H1 (cell line): ENCODE results near the gene PPP1R14C. TPM values are rescaled to one million over a fixed set of nuclear protein-coding genes. Genes with fewer than 3 reads are reported as not detected.

Experiments used
- CTCF ChIA-PET: fragments of 300-600 bp; sonication (Branson Sonifier 250); formaldehyde crosslinking; loops from one replicate; lab custom pipeline; 2021; ENCODE audit not compliant: partially characterized antibody; lab: Charles Lee
- POLR2A ChIA-PET: fragments of 300-600 bp; sonication (Branson Sonifier 250); formaldehyde crosslinking; loops from one replicate; lab custom pipeline; 2021; ENCODE audit warnings: inconsistent platforms; ENCODE audit not compliant: partially characterized antibody; lab: Charles Lee
- DNase-seq, 2 experiments: peaks; one replicate each; pipeline versions ENCODE4 v3.0.0 to v3.0.0-alpha.2; 2010 to 2022; ENCODE audit warnings: low spot score in 2 of 2, low read depth in 1 of 2, mixed read lengths in 1 of 2
- FAIRE-seq: peaks from 2 replicates; lab custom pipeline; 2011; peaks lifted over from hg19 to GRCh38; lab: Jason Lieb, UNC
- H2AFZ ChIP-seq: 2 replicates; pipeline ENCODE4 v1.8.1; 2012; ENCODE audit warnings: low read length, inconsistent platforms
- H2AK5ac ChIP-seq: 2 replicates; pipeline ENCODE4 v1.6.1; 2013; ENCODE audit warnings: low read depth, low read length
- H2BK120ac ChIP-seq: replicated peaks from 2 replicates; pipeline ENCODE3; 2013; ENCODE audit warnings: low read depth, low read length, inconsistent platforms
- H2BK12ac ChIP-seq: 2 replicates; pipeline ENCODE4 v1.6.1; 2013; ENCODE audit warnings: low read depth, low read length
- H2BK15ac ChIP-seq: 2 replicates; pipeline ENCODE4 v1.6.1; 2013; ENCODE audit warnings: low read length
- H2BK20ac ChIP-seq: 2 replicates; pipeline ENCODE4 v1.6.1; 2013; ENCODE audit warnings: low read length
- H2BK5ac ChIP-seq: 2 replicates; pipeline ENCODE4 v1.6.1; 2013; ENCODE audit warnings: low read depth, low read length
- H3K14ac ChIP-seq: 2 replicates; pipeline ENCODE4 v1.6.1; 2013; ENCODE audit warnings: inconsistent platforms; ENCODE audit not compliant: insufficient read length
- H3K18ac ChIP-seq: 2 replicates; pipeline ENCODE4 v1.6.1; 2013; ENCODE audit warnings: low read length; ENCODE audit errors: extremely low read depth
- H3K23ac ChIP-seq: 2 replicates; pipeline ENCODE4 v1.6.1; 2013; ENCODE audit warnings: inconsistent platforms; ENCODE audit not compliant: insufficient read length
- H3K23me2 ChIP-seq: 2 replicates; pipeline ENCODE4 v1.6.1; 2013; ENCODE audit warnings: low read depth, low read length
- H3K27ac ChIP-seq: 2 replicates; pipeline ENCODE4 v1.6.1; 2011; ENCODE audit warnings: low read depth, low read length, inconsistent platforms
- H3K27me3 ChIP-seq, 4 experiments: replicated peaks in 1 of 4; 1 replicate in 1 of 4; 2 replicates in 3 of 4; pipeline versions ENCODE4 v1.6.1 to v1.8.1; 2011 to 2013; ENCODE audit warnings: low read length in 3 of 4, mild to moderate bottlenecking in 3 of 4, inconsistent platforms in 2 of 4, mixed read lengths in 2 of 4, moderate library complexity in 1 of 4; ENCODE audit not compliant: control insufficient read depth in 3 of 4, insufficient read depth in 3 of 4; ENCODE audit errors: extremely low read depth in 1 of 4
- H3K36me3 ChIP-seq, 4 experiments: 2 replicates each; pipeline versions ENCODE4 v1.6.1 to v1.8.1; 2011 to 2013; ENCODE audit warnings: mild to moderate bottlenecking in 4 of 4, low read length in 3 of 4, moderate library complexity in 2 of 4, control low read depth in 1 of 4, inconsistent platforms in 1 of 4; ENCODE audit not compliant: insufficient read depth in 4 of 4, control insufficient read depth in 2 of 4
- H3K4ac ChIP-seq: replicated peaks from 2 replicates; pipeline ENCODE3; 2013; ENCODE audit warnings: low read length, low read depth, mixed read lengths, inconsistent platforms; ENCODE audit not compliant: insufficient read length
- H3K4me1 ChIP-seq, 4 experiments: replicated peaks in 1 of 4; 1 replicate in 1 of 4; 2 replicates in 3 of 4; pipeline versions ENCODE4 v1.6.1 to v1.8.1; 2011 to 2013; ENCODE audit warnings: low read length in 3 of 4, inconsistent platforms in 2 of 4, mixed read lengths in 1 of 4; ENCODE audit not compliant: insufficient read depth in 4 of 4, control insufficient read depth in 3 of 4
- H3K4me2 ChIP-seq, 2 experiments: 2 replicates each; pipeline versions ENCODE4 v1.6.1 to v1.8.1; 2011 to 2013; ENCODE audit warnings: low read depth in 2 of 2, low read length in 2 of 2, control low read depth in 1 of 2, inconsistent platforms in 1 of 2, mild to moderate bottlenecking in 1 of 2; ENCODE audit not compliant: insufficient read depth in 1 of 2
- H3K4me3 ChIP-seq, 4 experiments: fragments of 200-600, 300-600 bp in 1 of 4; sonication (generic), shearing (Covaris generic), sonication (Bioruptor Twin) in 1 of 4; 2 replicates each; pipeline versions ENCODE4 v1.5.1 to v1.8.1; 2011 to 2016; ENCODE audit warnings: low read length in 4 of 4, low read depth in 3 of 4, control low read depth in 2 of 4, inconsistent platforms in 2 of 4, mild to moderate bottlenecking in 2 of 4, mixed read lengths in 1 of 4, moderate library complexity in 1 of 4; ENCODE audit not compliant: insufficient read depth in 2 of 4; ENCODE audit errors: extremely low read depth in 1 of 4
- H3K56ac ChIP-seq: replicated peaks from 2 replicates; pipeline ENCODE3; 2013; ENCODE audit warnings: low read depth, mild to moderate bottlenecking, mixed read lengths, low read length, inconsistent platforms; ENCODE audit not compliant: insufficient read length
- H3K79me1 ChIP-seq: 2 replicates; pipeline ENCODE4 v1.6.1; 2013; ENCODE audit warnings: low read depth, low read length, control low read depth
- H3K79me2 ChIP-seq, 2 experiments: 2 replicates each; pipeline versions ENCODE4 v1.6.1 to v1.8.1; 2012 to 2013; ENCODE audit warnings: low read length in 2 of 2, mild to moderate bottlenecking in 2 of 2, inconsistent platforms in 1 of 2; ENCODE audit not compliant: insufficient read depth in 2 of 2, control insufficient read depth in 1 of 2
- H3K9ac ChIP-seq, 4 experiments: replicated peaks in 1 of 4; 1 replicate in 1 of 4; 2 replicates in 3 of 4; pipeline versions ENCODE4 v1.6.1 to v1.8.1; 2011 to 2013; ENCODE audit warnings: low read depth in 3 of 4, low read length in 3 of 4, control low read depth in 2 of 4, mild to moderate bottlenecking in 2 of 4, moderate library complexity in 2 of 4, inconsistent platforms in 1 of 4; ENCODE audit errors: extremely low read depth in 1 of 4
- H3K9me3 ChIP-seq, 2 experiments: 2 replicates each; pipeline versions ENCODE4 v1.6.1 to v1.8.1; 2012 to 2013; ENCODE audit warnings: mild to moderate bottlenecking in 2 of 2, moderate library complexity in 2 of 2, control low read depth in 1 of 2, inconsistent platforms in 1 of 2, low read depth in 1 of 2, low read length in 1 of 2, mixed read lengths in 1 of 2; ENCODE audit not compliant: insufficient read depth in 2 of 2
- H4K20me1 ChIP-seq, 2 experiments: replicated peaks in 1 of 2; 2 replicates each; pipeline versions ENCODE3 to v1.8.1; 2011 to 2013; ENCODE audit warnings: inconsistent platforms in 2 of 2, low read length in 2 of 2, mild to moderate bottlenecking in 1 of 2; ENCODE audit not compliant: insufficient read depth in 2 of 2, control insufficient read depth in 1 of 2
- H4K5ac ChIP-seq: 2 replicates; pipeline ENCODE4 v1.6.1; 2013; ENCODE audit warnings: low read length, low read depth, mixed read lengths, inconsistent platforms; ENCODE audit not compliant: insufficient read length
- H4K8ac ChIP-seq: 2 replicates; pipeline ENCODE4 v1.8.0; 2013; ENCODE audit warnings: mild to moderate bottlenecking, moderate library complexity, low read length, inconsistent platforms; ENCODE audit not compliant: insufficient read depth; ENCODE audit errors: extremely low read depth
- H4K91ac ChIP-seq: replicated peaks from 2 replicates; pipeline ENCODE3; 2013; ENCODE audit warnings: low read length, mixed read lengths, inconsistent platforms; ENCODE audit not compliant: insufficient read length
- CREB1 ChIP-seq: IDR thresholded peaks from 2 replicates; pipeline ENCODE4 v1.6.1; 2012; ENCODE audit warnings: inconsistent platforms
- SIRT6 ChIP-seq: IDR thresholded peaks from one replicate; pipeline ENCODE4 v1.7.1; 2012; ENCODE audit warnings: low read length, inconsistent platforms
- WGBS, 2 experiments: shearing (Covaris generic) in 1 of 2; methylation state at CpG; one replicate each; pipeline versions ENCODE4 v1.1.6 to v1.1.7; 2013 to 2015; ENCODE audit warnings: low lambda C conversion rate in 2 of 2, mixed read lengths in 2 of 2, inconsistent platforms in 1 of 2, low coverage in 1 of 2, missing lambda C conversion rate in 1 of 2; ENCODE audit not compliant: insufficient replicate concordance in 2 of 2, insufficient coverage in 1 of 2, insufficient read length in 1 of 2; ENCODE audit errors: extremely low coverage in 1 of 2, missing lambda C conversion rate in 1 of 2; 5-methylcytosine and 5-hydroxymethylcytosine counted together
- polyA plus RNA-seq, 7 experiments: library from polyadenylated mRNA; depleted of rRNA in 3 of 7; stranded (reverse) in 5 of 7; unstranded in 2 of 7; fragments of >200 nt in 5 of 7; fragments of 200-250 nt in 2 of 7; gene quantifications; 1 replicate in 5 of 7; 2 replicates in 1 of 7; 4 replicates in 1 of 7; pipeline versions ENCODE4 v1.2.1 to v1.2.3, GENCODE V29; 2011 to 2013; ENCODE audit warnings: missing spikeins in 2 of 7, mixed read lengths in 2 of 7
- total RNA-seq: library from RNA; stranded (reverse); fragmentation: NEBNext Ultra II Directional; extraction: Animal tissue kit (Norgen Biotek cat#: 25700); gene quantifications from 2 replicates; pipeline ENCODE4 v1.2.1, GENCODE V29; 2021

The PPP1R14C gene
- total and polyA plus RNA-seq, 2 of the 8 experiments (the other 6 are each of a cell fraction or from before 2014, with no cell fraction given): 0.30 to 0.61 TPM

GRCh38 chr6:150220634-150221551 lies 78.0 kb downstream of the PPP1R14C start:
- H3K23me2 ChIP-seq: no peaks in the 10 kb centered on the region
- H2BK120ac ChIP-seq: no peak overlapping the region
- no peaks in the 10 kb centered on the region for H3K79me2 ChIP-seq
- no peaks in the 10 kb centered on the region for H3K9me3 ChIP-seq
- H3K56ac ChIP-seq: no peak overlapping the region
- H2BK15ac ChIP-seq: no peak overlapping the region
- no peaks in the 10 kb centered on the region for H3K36me3 ChIP-seq
- no peak overlapping the region for H4K5ac ChIP-seq
- no peaks in the 10 kb centered on the region for H3K27me3 ChIP-seq
- H3K9ac ChIP-seq: no peak overlapping the region
- no peak overlapping the region for H2BK12ac ChIP-seq
- H3K4me2 ChIP-seq: no peak overlapping the region
- no peak overlapping the region for H3K23ac ChIP-seq
- H3K4me3 ChIP-seq: no peak overlapping the region
- no peak overlapping the region for H3K18ac ChIP-seq
- no peak overlapping the region for H3K27ac ChIP-seq
- no peaks in the 10 kb centered on the region for H4K20me1 ChIP-seq
- H4K8ac ChIP-seq: no peak overlapping the region
- FAIRE-seq (no peak), DNase-seq (no peak)
- H2AFZ ChIP-seq: no peak overlapping the region
- no peaks in the 10 kb centered on the region; a peak in 3 of 7 replicates for H3K4me1 ChIP-seq
- no peaks in the 10 kb centered on the region for H3K79me1 ChIP-seq
- no peak overlapping the region for H4K91ac ChIP-seq
- 86% methylated on average over 6 of the region's 6 CpGs; no CpG with 5 or more reads in 1 of the 2 experiments for WGBS, 2 experiments
- POLR2A ChIA-PET: no interaction called here
- H2BK20ac ChIP-seq: no peak overlapping the region
- no peak overlapping the region for H3K14ac ChIP-seq
- H2BK5ac ChIP-seq: no peak overlapping the region
- CTCF ChIA-PET: interaction anchor here (1.3 kb wide), 1 partner anchor 40 kb away, joined by 4 read pairs; no protein-coding TSS in a partner anchor
- TF ChIP-seq SIRT6 (no peak), CREB1 (no peak)
- H3K4ac ChIP-seq: no peak overlapping the region
- H2AK5ac ChIP-seq: no peak overlapping the region
